Renal cortex interstitium (tissue), 15 donors: ENCODE results near the gene RBM33. TPM values are rescaled to one million over a fixed set of nuclear protein-coding genes. Genes with fewer than 3 reads are reported as not detected.
"Not testable (repeated sequence)": the region's sequence is repeated elsewhere in the genome, so short reads cannot be mapped to it uniquely, and the experiment has no call there.

Experiments
- DNase-seq, 11 donors: peaks; one replicate each; pipeline ENCODE4 v3.0.0-alpha.2; 2013; ENCODE audit warnings: low read depth in 9 of 11, low spot score in 4 of 11; ENCODE audit errors: extremely low read depth in 1 of 11
- long read RNA-seq, 16 experiments: transcript quantifications; one replicate each; lab custom pipeline, GENCODE V29; 2026
- polyA plus RNA-seq, 3 donors: library from polyadenylated mRNA; unstranded; fragments of 120-200 nt; gene quantifications; one replicate each; pipeline ENCODE4 v1.2.1, GENCODE V29; 2013; ENCODE audit not compliant: insufficient read length in 3 of 3

RBM33 gene, protein sequence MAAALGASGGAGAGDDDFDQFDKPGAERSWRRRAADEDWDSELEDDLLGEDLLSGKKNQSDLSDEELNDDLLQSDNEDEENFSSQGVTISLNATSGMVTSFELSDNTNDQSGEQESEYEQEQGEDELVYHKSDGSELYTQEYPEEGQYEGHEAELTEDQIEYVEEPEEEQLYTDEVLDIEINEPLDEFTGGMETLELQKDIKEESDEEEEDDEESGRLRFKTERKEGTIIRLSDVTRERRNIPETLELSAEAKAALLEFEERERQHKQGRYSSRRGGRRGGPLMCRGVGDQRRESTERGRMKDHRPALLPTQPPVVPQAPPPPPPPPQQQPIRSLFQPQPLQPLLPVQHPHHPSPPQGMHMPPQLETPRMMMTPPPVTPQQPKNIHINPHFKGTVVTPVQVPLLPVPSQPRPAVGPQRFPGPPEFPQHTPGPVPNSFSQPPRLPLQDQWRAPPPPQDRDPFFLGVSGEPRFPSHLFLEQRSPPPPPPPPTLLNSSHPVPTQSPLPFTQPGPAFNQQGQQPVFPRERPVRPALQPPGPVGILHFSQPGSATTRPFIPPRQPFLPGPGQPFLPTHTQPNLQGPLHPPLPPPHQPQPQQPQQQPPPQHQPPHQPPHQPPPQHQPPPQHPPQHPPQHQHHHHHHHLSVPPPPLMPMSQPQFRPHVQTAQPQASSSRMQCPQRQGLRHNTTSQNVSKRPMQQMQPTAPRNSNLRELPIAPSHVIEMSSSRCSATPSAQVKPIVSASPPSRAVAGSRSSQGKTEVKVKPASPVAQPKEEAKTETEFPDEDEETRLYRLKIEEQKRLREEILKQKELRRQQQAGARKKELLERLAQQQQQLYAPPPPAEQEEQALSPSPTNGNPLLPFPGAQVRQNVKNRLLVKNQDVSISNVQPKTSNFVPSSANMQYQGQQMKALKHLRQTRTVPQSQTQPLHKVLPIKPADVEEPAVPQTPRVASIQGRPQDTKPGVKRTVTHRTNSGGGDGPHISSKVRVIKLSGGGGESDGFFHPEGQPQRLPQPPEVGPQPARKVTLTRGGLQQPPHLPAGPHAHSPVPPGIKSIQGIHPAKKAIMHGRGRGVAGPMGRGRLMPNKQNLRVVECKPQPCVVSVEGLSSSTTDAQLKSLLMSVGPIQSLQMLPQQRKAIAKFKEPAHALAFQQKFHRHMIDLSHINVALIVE
- 10 to 100 TPM; 31.6 to 45.8 (median 37.7) TPM for polyA plus RNA-seq
- long read RNA-seq, donor 1, partial matches to known transcripts: 0 of 2 reads
- long read RNA-seq, donor 1, other reads (novel, unspliced or antisense): 0 of 2 reads
- long read RNA-seq, donor 2, partial matches to known transcripts: 0 of 3 reads
- long read RNA-seq, donor 2, other reads (novel, unspliced or antisense): 0 of 3 reads
- long read RNA-seq, donor 3, partial matches to known transcripts: 5 of 7 reads
- long read RNA-seq, donor 3, other reads (novel, unspliced or antisense): 0 of 7 reads
- long read RNA-seq, donor 4, partial matches to known transcripts: 0 of 2 reads
- long read RNA-seq, donor 4, other reads (novel, unspliced or antisense): 0 of 2 reads
- long read RNA-seq, donor 5: 0 reads
- long read RNA-seq, donor 6, partial matches to known transcripts: 0 of 4 reads
- long read RNA-seq, donor 6, other reads (novel, unspliced or antisense): 0 of 4 reads
- long read RNA-seq, donor 7, partial matches to known transcripts: 0 of 3 reads
- long read RNA-seq, donor 7, other reads (novel, unspliced or antisense): 0 of 3 reads
- long read RNA-seq, donor 8: 0 reads
- long read RNA-seq, donor 9, full-length matches to known transcripts: 1 of 1 reads
- long read RNA-seq, donor 9, partial matches to known transcripts: 0 of 1 reads
- long read RNA-seq, donor 9, other reads (novel, unspliced or antisense): 0 of 1 reads
- long read RNA-seq, donor 10, partial matches to known transcripts: 0 of 3 reads
- long read RNA-seq, donor 10, other reads (novel, unspliced or antisense): 0 of 3 reads
- long read RNA-seq, donor 11, partial matches to known transcripts: 0 of 1 reads
- long read RNA-seq, donor 11, other reads (novel, unspliced or antisense): 0 of 1 reads
- long read RNA-seq, donor 12, partial matches to known transcripts: 0 of 1 reads
- long read RNA-seq, donor 12, other reads (novel, unspliced or antisense): 0 of 1 reads
- long read RNA-seq, donor 13: 0 reads
- long read RNA-seq, donor 14, partial matches to known transcripts: 0 of 4 reads
- long read RNA-seq, donor 14, other reads (novel, unspliced or antisense): 0 of 4 reads
- long read RNA-seq, donor 15, partial matches to known transcripts: 0 of 1 reads
- long read RNA-seq, donor 15, other reads (novel, unspliced or antisense): 0 of 1 reads
- long read RNA-seq, donor 16, transcript RBM33-201 (6 exons, 1,404 nt): major isoform, 12 of 23 reads
- long read RNA-seq, donor 16, partial matches to known transcripts: 10 of 23 reads
- long read RNA-seq, donor 16, other reads (novel, unspliced or antisense): 0 of 23 reads

DNA sequence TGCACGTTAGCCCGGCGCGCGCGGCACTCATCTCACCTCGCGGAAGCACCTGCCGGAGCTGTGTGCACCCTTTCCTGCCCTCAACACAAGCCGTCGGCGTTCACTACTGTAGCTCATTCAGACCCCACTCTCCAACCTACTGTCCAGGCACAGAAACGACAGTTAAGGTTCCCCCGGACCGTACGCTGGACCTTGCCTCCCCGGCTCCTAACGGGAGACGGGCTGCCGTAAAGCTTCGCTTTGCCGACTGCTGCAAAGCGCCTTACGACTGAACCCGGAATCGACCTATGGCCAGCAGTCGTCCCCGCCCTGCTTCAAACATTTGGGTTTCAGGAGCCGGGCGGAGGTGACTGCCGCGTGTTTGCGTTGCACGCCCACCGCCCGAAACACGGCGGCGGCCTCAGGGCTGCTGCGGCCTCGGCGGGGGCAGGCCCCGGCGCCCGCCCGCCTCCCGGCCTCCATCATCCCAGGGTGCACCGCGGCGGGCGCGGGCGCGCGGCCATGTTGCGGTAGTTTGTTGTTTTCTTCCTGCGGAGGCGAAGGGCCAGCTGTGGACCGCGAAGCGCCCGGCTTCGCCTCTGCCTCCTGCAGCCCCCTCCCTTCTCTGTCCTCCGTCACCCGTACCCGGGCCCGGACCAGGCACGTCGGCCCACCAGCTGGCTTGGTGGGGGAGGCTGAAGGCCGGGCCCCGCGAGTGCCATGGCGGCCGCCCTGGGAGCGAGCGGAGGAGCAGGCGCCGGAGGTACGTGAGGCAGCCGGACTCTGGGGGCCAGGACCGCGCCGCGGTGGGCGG, at the start of gene RBM33:
RBM33 (plus strand) TSS at position 484 of the 793 bp plus-strand sequence; CDS start at position 700, 216 bp downstream.
- peak; percentile 66 to 86 (median 76) for DNase-seq

DNA sequence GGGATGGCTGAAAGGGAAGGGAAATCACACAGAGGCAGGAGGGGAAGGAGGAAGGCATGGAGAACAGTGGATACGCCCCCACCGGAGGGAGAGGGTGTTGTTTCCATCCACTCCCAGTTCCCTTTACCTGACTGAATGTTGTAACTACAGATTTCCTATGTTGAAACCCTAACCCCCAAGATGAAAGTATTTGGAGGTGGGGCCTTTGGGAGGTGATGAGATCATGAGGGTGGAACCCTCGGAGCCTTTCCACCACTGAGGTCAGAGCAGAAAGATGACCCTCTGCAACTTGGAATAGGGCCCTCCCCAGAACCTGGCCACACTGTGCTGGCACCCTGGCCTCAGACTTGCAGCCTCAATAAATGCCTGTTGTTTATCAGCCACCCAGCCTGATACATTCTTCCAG, 49.5 kb upstream of the RBM33 start:
- DNase-seq: no peak

- peak in 1 of 11 donors; percentile 12 for DNase-seq
Observed at GRCh38 chr7:155597753-155598140, 46.7 kb upstream of the RBM33 start.

DNA sequence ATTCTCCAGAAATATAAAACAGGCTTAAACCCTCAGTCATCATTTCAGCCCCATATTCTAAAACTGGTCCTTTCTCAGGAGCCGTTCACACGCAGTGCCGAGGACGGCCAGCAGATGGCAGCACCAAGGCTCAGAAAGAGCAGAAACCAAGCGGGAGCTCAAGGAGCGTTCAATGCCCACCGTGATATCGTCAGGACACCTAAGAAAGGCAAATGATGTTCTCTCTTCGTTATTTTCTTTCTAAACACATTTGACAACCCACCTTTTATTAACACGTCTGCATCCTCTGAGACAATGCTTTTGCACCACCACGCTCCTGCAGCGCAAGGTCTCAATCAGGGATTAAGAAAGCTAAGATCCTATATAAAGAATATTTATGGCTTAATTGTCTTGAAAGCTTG, 45.7 kb upstream of the RBM33 start:
- peak in 10 of 11 donors; percentile 34 to 70 (median 56) for DNase-seq

GRCh38 chr7:155602156-155602555, 42.3 kb upstream of the RBM33 start:
- no peak for DNase-seq

DNA sequence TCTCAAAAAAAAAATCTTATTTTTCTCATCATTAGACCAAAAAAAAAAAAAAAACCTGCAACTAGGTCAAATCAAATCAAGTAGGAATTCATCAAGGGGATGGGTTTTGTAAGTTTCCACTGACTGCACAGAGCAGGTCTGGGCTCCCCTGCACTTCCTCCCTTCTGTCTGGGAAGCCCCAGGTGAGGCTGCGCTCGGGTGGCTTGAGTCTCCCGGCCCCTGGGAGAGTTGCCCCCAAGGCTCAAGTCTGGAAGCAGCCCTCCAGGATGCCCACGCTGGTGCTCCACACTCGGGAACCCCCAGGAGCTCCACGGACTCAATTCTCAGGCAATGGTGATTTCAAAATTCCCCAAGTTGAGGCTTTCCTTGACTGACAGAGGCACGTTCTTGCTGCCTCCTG, 41.7 kb upstream of the RBM33 start:
- no peak for DNase-seq

GRCh38 chr7:155603205-155603857, 41.1 kb upstream of the RBM33 start:
- DNase-seq: no peak

DNA sequence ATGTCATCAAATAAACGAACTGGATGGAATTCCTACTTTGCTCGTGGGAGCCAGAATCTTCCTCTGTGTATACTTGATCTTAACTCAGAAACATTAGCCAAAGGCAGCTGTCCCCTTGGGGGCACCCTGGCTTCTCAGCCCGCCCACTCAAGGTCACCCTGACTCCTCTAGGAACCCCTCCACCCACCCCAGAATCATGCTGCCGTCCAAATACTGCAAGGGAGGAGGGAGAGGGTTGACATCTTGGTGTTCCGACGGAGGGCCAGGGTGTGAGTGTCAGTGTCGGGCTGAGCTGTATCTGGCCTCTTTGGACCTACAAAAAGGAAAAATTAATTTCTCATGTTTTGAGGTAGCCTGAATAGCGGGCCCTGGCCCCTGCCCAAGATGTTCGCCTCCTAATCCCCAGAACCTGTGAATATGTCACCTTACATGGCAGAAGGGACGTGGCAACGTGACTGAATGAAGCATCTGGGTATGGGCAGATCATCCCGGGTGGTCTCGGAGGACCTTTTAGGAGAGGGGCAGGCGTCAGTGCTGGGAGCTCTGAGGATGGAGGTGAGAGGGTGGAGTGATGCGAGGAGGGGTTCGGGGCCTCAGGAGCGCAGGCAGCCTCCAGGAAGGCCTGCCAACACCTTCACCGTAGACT, 40.5 kb upstream of the RBM33 start:
- no peak for DNase-seq

GRCh38 chr7:155604504-155604997, 39.9 kb upstream of the RBM33 start:
- no peak for DNase-seq

- no peak for DNase-seq
Observed at GRCh38 chr7:155609185-155609584, 35.3 kb upstream of the RBM33 start.

DNA sequence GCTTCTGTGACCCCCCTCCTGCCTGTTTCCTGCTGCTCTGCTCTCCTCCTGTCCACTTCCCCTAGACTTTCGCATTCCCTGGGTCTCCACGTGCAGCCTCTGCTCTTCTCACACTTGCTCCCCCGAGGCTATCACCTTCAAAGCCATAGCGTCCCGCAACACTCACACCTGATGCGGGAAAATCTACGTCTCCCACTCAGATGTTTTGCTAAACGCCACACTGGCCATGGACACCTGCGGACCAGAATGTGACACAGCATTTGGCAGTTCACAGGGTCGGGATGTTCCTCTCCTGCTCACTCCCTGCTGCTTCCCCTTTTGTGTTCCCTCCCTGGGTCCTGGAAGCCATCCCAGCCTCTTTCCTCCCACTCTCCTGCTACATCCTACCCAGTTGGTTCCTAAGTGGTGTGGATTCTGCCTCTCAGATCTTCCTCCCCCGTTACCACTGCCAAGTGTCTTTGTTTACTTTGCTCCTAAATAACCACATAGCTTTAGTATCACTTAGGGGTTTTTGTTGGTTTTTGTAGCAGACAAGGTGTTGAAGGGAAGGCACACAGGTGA, 33.7 kb upstream of the RBM33 start:
- no peak for DNase-seq

- no peak for DNase-seq
Observed at GRCh38 chr7:155611808-155612447, 32.5 kb upstream of the RBM33 start.

DNA sequence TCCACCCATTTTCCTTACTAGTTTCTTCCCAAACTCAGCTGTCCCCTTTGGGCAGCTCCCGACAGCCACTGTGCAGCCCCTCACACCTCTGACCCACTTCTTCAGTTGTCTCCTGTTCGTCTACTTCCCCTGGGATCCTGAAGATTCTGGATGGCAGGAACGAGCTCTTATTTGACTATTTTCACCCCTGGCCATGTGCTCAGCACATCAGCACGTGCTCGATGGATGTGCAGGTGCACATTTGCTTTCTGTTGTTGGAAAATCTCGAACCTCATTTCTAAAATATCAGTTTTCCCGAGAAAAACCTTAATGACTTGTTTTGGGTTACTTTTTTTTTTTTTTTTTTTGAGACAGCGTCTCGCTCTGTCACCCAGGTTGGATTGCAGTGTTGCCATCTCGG, 31.8 kb upstream of the RBM33 start:
- DNase-seq: no peak

DNA sequence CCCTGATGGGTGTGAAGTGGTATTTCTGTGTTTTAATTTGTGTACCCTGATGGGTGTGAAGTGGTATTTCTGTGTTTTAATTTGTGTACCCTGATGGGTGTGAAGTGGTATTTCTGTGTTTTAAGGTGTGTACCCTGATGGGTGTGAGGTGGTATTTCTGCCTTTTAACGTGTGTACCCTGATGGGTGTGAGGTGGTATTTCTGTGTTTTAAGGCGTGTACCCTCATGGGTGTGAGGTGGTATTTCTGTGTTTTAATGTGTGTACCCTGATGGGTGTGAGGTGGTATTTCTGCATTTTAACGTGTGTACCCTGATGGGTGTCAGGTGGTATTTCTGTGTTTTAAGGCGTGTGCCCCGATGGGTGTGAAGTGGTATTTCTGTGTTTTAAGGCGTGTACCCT, 29.4 kb upstream of the RBM33 start:
- not testable (repeated sequence) for DNase-seq
